Epidermal melanocyte (primary cell): Measurements from ENCODE around the gene ZNF134.

ENCODE experiments used
- DNase-seq: peaks from one replicate; pipeline ENCODE4 v3.0.0; 2011; ENCODE audit warnings: low spot score; ENCODE audit not compliant: insufficient read length

ZNF134 gene

DNA sequence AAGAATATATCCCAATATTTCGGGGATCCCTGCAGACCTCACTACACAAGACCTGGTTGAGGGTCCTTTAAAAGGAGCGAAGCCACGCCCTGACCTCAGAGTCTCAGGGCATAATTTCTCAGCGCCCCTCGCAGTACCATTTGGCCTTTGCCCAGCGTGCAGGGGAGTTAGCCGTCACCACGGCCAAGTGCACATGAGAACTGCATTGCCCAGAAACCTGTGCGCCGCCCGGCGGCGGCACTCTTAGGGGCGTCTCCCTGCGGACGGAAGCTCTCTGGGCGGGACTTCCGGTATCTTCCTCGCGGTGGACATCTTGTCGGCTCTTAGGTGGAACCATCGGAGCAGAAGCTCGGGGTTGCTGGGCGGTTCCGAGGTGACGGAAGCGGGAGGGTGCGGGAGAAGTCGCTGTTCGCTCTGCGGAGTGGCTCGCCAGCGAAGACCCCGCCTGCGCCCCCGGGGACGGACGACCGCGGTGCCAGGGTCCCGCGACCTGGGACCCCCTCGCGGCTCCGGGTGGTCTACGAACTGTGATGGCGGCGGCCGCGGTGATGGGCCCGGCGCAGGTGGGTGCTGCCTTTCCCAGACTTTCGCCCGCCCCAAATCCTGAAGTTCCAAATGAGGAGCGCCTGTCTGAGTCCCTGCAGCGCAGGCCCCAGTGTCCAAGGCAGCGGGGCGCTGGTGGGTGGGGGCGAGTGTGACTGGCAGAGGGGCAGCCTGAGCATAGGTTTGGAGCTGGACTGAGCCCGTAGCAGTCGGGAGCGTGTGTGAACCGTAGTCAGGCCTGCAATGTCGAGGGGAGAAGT lies at the start of gene ZNF134:
Gene ZNF134 (plus strand): TSS at position 302 of the 803 bp plus-strand sequence. CDS start 5,227 bp downstream, outside the sequence.
- peak; percentile 95 for DNase-seq

- DNase-seq: no peak
Observed at GRCh38 chr19:57566396-57567265, 47.4 kb upstream of the ZNF134 start.

- no peak for DNase-seq
Observed at GRCh38 chr19:57570707-57571106, 43.3 kb upstream of the ZNF134 start.

DNA sequence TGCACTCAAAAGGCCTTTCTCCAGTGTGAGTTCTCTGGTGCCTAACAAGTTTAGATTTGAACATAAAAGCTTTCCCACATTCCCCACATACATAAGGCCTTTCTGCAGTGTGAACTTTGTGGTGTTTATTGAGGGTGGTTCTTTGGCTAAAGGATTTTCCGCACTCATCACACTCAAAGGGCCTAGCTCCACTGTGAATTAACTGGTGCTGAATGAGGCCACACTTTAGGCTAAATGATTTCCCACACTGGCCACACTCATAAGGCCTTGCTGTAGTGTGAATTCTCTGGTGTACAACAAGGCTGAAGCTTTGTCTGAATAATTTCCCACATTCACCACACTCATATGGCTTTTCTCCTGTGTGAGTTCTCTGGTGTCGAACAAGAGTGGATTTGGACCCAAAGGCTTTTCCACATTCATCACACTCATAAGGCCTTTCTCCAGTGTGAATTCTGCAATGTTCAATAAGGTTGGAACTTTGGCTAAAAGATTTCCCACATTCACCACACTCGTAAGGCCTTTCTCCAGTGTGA lies 41.6 kb upstream of the ZNF134 start:
- DNase-seq: no peak

- no peak for DNase-seq
Observed at GRCh38 chr19:57576661-57577060, 37.4 kb upstream of the ZNF134 start.

DNA sequence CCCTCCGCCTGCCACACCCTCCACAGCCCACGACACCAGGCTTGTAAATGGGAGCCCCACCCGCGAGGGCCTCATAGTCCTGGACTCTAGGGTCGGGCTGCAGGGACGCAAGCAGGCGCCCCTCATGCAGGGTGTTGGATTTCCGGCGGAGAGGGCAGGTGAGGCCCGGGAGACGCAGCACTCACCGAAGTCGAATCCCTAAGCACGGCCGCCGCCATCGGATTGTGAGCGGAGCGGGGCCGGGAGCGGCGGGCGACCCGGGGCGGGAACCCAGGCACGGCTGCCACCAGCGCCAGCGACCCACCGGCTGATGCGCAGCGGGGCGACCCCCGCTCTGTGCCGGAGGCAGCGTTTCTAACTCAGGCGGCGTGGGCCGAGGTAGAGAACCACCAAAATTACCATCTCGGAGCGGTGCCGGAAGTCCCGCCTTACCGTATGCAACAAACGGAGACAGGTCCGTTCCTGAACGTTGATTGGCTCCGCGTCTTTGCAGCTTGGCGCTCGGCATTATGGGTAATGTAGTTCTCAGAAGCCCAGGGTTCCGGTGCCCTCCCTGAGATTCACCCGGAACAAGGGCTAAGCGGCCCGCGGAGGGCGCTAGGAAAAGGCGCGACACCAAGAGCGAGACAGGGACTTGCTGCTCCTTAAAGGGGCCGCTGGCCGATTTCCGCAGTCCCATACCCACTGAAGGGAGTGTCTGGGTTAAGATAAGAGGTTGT lies 35.4 kb upstream of the ZNF134 start, which contains the start of gene ZNF416:
Gene ZNF416 (minus strand): TSS at position 425 of the 719 bp plus-strand sequence. CDS start 207 bp downstream, at position 218.
- peak; percentile 98 for DNase-seq

GRCh38 chr19:57583104-57583520 lies 30.9 kb upstream of the ZNF134 start:
- DNase-seq: no peak

- peak; percentile 97 for DNase-seq
Observed at GRCh38 chr19:57583521-57584416, 30.3 kb upstream of the ZNF134 start, which contains the start of gene ZIK1. ZIK1 (plus strand) TSS chr19:57584145; CDS start chr19:57584357, 212 bp downstream.

- DNase-seq: no peak
Observed at GRCh38 chr19:57587529-57587928, 26.5 kb upstream of the ZNF134 start.

DNA sequence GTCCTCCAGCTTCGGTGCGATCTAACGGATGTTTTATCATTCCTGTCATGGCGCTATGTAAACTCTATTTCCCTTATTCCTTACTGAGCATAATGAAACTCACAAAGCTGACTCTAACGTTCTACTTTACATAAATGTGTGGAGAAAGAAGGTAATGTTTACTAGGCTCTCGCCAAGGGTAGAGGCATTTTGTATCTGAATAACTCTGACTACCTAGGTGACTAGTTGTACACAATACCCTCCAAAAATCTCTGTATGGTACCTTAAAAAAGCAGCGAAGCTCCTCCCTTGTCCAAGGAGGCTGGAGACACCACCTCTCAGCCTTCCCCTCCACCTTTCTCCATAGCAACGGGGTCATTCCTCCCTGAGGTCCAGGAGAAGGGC lies 14.7 kb upstream of the ZNF134 start:
- no peak for DNase-seq

- peak; percentile 90 for DNase-seq
Observed at GRCh38 chr19:57599761-57600383, 14.2 kb upstream of the ZNF134 start, which contains the start of gene ZNF530. ZNF530 (plus strand) TSS chr19:57599885; CDS start chr19:57604346, 4,461 bp downstream.

GRCh38 chr19:57606931-57607330 lies 7.1 kb upstream of the ZNF134 start:
- no peak for DNase-seq

GRCh38 chr19:57611113-57611512 lies 2.9 kb upstream of the ZNF134 start:
- no peak for DNase-seq

GRCh38 chr19:57615346-57615745 lies 1.3 kb downstream of the ZNF134 start:
- DNase-seq: no peak

DNA sequence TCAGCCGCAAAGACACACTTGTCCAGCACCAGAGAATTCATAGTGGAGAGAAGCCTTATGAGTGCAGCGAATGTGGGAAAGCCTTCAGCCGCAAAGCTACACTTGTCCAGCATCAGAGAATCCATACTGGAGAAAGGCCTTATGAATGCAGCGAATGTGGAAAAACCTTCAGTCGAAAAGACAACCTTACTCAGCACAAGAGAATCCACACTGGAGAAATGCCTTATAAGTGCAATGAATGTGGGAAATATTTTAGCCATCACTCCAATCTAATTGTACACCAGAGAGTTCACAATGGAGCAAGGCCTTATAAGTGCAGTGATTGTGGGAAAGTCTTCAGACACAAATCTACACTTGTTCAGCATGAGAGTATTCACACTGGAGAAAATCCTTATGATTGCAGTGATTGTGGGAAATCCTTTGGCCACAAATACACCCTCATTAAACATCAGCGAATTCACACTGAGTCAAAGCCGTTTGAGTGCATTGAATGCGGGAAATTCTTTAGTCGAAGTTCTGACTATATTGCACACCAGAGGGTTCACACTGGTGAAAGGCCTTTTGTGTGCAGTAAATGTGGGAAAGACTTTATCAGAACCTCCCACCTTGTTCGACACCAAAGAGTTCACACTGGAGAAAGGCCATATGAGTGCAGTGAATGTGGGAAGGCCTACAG lies 6.8 kb downstream of the ZNF134 start:
- no peak for DNase-seq

GRCh38 chr19:57623091-57623490 lies 9.0 kb downstream of the ZNF134 start:
- DNase-seq: no peak

DNA sequence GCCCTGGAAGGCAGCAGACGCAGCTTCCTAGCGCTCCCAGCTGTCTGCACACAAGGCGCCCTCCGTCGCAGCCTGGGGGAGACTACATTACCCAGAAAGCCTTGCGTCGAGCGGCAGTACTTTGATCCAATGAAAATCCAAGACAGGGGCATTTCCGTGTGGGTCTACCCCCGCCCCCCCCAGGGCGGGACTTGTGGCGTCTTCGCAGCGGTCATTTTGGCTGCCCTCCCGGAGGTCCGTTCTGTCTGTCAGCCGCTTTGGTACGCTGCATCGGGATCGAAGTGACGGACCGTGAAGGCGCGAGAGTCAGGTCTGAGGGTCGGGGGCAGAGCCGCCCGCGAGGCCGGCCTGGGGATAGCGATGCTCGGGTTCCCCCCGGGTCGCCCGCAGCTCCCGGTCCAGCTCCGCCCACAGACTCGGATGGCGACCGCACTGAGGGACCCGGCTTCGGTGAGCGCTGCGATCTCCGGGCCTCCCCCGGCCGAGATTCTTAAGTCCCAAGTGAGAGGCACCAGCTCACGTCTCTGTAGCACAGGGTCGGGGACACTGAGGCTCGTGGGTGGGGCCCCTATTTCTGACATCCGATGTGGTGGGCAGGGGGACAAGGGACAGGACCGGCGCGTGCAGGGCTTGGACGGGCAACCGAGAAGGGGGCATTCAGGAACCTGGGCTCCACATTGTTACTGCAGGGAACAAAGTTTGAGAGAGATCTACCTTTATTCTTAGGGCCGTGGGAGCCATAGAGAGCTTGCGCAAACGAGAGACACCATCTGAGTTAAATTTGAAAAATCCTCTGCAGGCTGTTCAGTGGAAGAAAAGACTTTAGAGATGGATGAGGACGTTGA lies 19.2 kb downstream of the ZNF134 start, which contains the start of gene ZNF211:
Gene ZNF211 (plus strand): TSS at position 182 of the 845 bp plus-strand sequence. CDS start 179 bp downstream, at position 361.
- peak; percentile 86 for DNase-seq

GRCh38 chr19:57633832-57634131 lies 19.7 kb downstream of the ZNF134 start:
- no peak for DNase-seq
